HCT116 (cell line): ENCODE data around the gene TRMU. TPM values are rescaled to one million over a fixed set of nuclear protein-coding genes. Genes with fewer than 3 reads are reported as not detected.

Experiments
- ATAC-seq: fragments of 200-7000 bp; cut with Tn5 transposase; 2 replicates; pipeline ENCODE4 v1.9.1; 2020; ENCODE audit warnings: mild to moderate bottlenecking, moderate library complexity
- BruUV-seq: library from RNA; stranded (reverse); fragments of 400-500 nt; replicated peaks from 2 replicates; lab custom pipeline; 2021; lab: Mats Ljungman, UMichigan
- CTCF ChIA-PET: fragments of 300-600 bp; sonication (Branson Sonifier 250); formaldehyde crosslinking; loops from one replicate; lab custom pipeline; 2021; ENCODE audit warnings: antibody characterized with exemption; lab: Charles Lee
- POLR2A ChIA-PET: fragments of 300-600, 350-600 bp; sonication (Branson Sonifier 250); formaldehyde crosslinking; loops from one replicate; lab custom pipeline; 2021; ENCODE audit warnings: antibody characterized with exemption; lab: Charles Lee
- RAD21 ChIA-PET, 2 experiments: fragments of 300-600 bp; sonication (Branson Sonifier 250); formaldehyde crosslinking; loops; one replicate each; lab custom pipeline; 2023; ENCODE audit warnings: low total read pairs in 2 of 2; ENCODE audit not compliant: uncharacterized antibody in 2 of 2, unreplicated experiment in 2 of 2, low non-redundant PET in 1 of 2; lab: Charles Lee
- DNase-seq: peaks from one replicate; pipeline ENCODE4 v3.0.0-alpha.2; 2010; ENCODE audit warnings: low read depth, low spot score
- H2AFZ ChIP-seq: fragments of 200-600 bp; shearing (Covaris generic), sonication (generic); 2 replicates; pipeline ENCODE4 v1.6.1; 2017; ENCODE audit warnings: low read depth, mixed run types, mixed read lengths, antibody characterized with exemption, low read length; ENCODE audit not compliant: poor library complexity, severe bottlenecking
- H3K27ac ChIP-seq: 2 replicates; pipeline ENCODE4 v1.5.1; 2012; ENCODE audit warnings: low read depth, low read length
- H3K27me3 ChIP-seq: fragments of 200-600 bp; sonication (generic); 2 replicates; pipeline ENCODE4 v1.6.1; 2016; ENCODE audit warnings: mixed run types, low read length, mixed read lengths; ENCODE audit not compliant: insufficient read depth
- H3K36me3 ChIP-seq, 2 experiments: fragments of 200-500 bp in 1 of 2; fragments of 200-600 bp in 1 of 2; sonication (Bioruptor generic) in 1 of 2; sonication (generic) in 1 of 2; 2 replicates each; pipeline versions ENCODE4 v1.5.1 to v1.6.1; 2014 to 2016; ENCODE audit warnings: low read length in 2 of 2, inconsistent platforms in 1 of 2, mixed read lengths in 1 of 2, mixed run types in 1 of 2; ENCODE audit not compliant: insufficient read depth in 2 of 2, control insufficient read depth in 1 of 2
- H3K4me1 ChIP-seq, 2 experiments: fragments of 200-600 bp in 1 of 2; sonication (generic) in 1 of 2; 2 replicates each; pipeline versions ENCODE4 v1.5.1 to v1.6.1; 2012 to 2017; ENCODE audit warnings: low read length in 2 of 2, inconsistent platforms in 1 of 2, mild to moderate bottlenecking in 1 of 2, mixed read lengths in 1 of 2, mixed run types in 1 of 2, moderate library complexity in 1 of 2; ENCODE audit not compliant: insufficient read depth in 2 of 2, control insufficient read depth in 1 of 2
- H3K4me2 ChIP-seq: fragments of 200-600 bp; sonication (generic); 2 replicates; pipeline ENCODE4 v1.6.1; 2017; ENCODE audit warnings: mixed run types, low read length, mixed read lengths
- H3K4me3 ChIP-seq, 2 experiments: fragments of 200-600 bp in 1 of 2; sonication (generic) in 1 of 2; replicated peaks in 1 of 2; 2 replicates each; pipeline ENCODE4 v1.5.1; 2011 to 2016; ENCODE audit warnings: low read length in 2 of 2, control low read depth in 1 of 2, low read depth in 1 of 2, mild to moderate bottlenecking in 1 of 2, mixed read lengths in 1 of 2, mixed run types in 1 of 2
- H3K79me2 ChIP-seq: fragments of 200-600 bp; sonication (generic); 2 replicates; pipeline ENCODE4 v1.6.1; 2017; ENCODE audit warnings: mild to moderate bottlenecking, mixed run types, low read length, moderate library complexity, mixed read lengths; ENCODE audit not compliant: insufficient read depth
- H3K9ac ChIP-seq: fragments of 200-600 bp; sonication (generic); 2 replicates; pipeline ENCODE4 v1.6.1; 2016; ENCODE audit warnings: low read length, mixed read lengths
- H3K9me2 ChIP-seq: fragments of 200-600 bp; sonication (generic), shearing (Covaris generic); 2 replicates; pipeline ENCODE4 v1.6.1; 2017; ENCODE audit warnings: mixed run types, mild to moderate bottlenecking, moderate library complexity; ENCODE audit not compliant: insufficient read depth
- H3K9me3 ChIP-seq, 2 experiments: fragments of 200-500 bp in 1 of 2; fragments of 200-600 bp in 1 of 2; sonication (Bioruptor generic) in 1 of 2; sonication (generic) in 1 of 2; 2 replicates each; pipeline ENCODE4 v1.6.1; 2014 to 2017; ENCODE audit warnings: low read length in 2 of 2, mixed read lengths in 2 of 2, inconsistent platforms in 1 of 2, low read depth in 1 of 2, mild to moderate bottlenecking in 1 of 2, mixed run types in 1 of 2, moderate library complexity in 1 of 2; ENCODE audit not compliant: control insufficient read depth in 1 of 2, insufficient read depth in 1 of 2
- H4K20me1 ChIP-seq: fragments of 200-600 bp; sonication (generic), shearing (Covaris generic); 2 replicates; pipeline ENCODE4 v1.6.1; 2017; ENCODE audit warnings: mixed run types, mild to moderate bottlenecking, moderate library complexity; ENCODE audit not compliant: insufficient read depth
- ELF1 ChIP-seq: IDR thresholded peaks from 2 replicates; pipeline ENCODE4 v1.6.1; 2012; ENCODE audit warnings: low read depth, borderline replicate concordance
- RAD21 ChIP-seq: IDR thresholded peaks from 2 replicates; pipeline ENCODE4 v1.6.1; 2012; ENCODE audit warnings: low read depth, mild to moderate bottlenecking
- intact Hi-C: fragments of 100-400 bp; cut with micrococcal nuclease; formaldehyde crosslinking; loops from 2 replicates; pipeline ENCODE4 v1.10.0; 2022
- total RNA-seq: library from RNA; stranded (reverse); gene quantifications from one replicate; pipeline ENCODE4 v1.2.1, GENCODE V29; 2021; ENCODE audit not compliant: unreplicated experiment
- TF ChIP-seq, protein P1 (sequence below): IDR thresholded peaks from 2 replicates; pipeline ENCODE4 v1.6.1; 2011; ENCODE audit warnings: mild to moderate bottlenecking, low read length, moderate library complexity; ENCODE audit not compliant: insufficient replicate concordance; ENCODE audit errors: extremely low read depth
- TF ChIP-seq, protein P2 (sequence below): IDR thresholded peaks from 2 replicates; pipeline ENCODE4 v1.6.1; 2012; ENCODE audit warnings: low read depth

The TRMU gene
- total RNA-seq, 1 experiment from 2014 or later, result 65.4 TPM

DNA sequence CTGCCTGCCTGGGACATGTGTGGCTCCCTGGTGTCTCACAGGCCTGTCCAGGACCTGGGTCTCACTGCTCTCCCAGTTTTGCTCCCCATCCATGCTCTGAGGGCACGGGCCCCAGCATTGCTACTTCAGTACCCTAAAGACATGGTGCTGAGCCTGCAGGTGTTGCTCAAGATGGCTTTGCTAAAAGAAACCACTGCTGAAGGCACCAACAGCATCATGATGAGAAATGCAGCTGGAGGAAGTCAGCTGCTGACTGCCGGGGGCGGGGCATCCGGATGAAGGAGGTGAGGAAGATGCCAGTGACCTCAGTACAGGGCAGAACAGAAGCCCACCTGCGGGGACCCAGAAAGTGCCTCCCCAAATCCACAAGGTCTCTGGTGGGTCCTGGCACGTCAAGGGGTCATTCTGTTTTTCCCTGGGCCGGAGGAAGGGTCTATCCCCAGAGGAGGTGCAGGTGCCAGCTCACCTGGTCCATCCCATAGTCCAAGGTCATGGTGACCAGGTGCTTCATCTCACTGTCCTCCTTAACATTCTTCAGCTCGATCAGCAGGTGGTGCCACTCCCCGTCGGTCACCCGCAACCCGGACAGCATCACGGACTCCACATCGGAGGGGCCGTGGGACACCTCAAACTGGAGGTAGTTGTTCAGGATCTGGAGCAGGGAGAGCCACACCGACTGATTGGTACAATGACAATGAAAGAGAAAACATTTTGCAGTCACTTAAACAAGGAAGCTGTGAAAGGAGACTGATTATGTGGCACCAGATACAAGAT, 63.9 kb downstream of the TRMU start:
- no peak for ATAC-seq
- DNase-seq, result no peak
- POLR2A ChIA-PET, result no interaction called here
- Histone ChIP-seq H3K4me2 (no peak overlapping the region), H3K9ac (no peak overlapping the region), H3K9me3 (no peaks in the 10 kb centered on the region), H2AFZ (no peak overlapping the region), H3K27me3 (no peaks in the 10 kb centered on the region), H3K27ac (no peak overlapping the region), H3K36me3 (no peaks in the 10 kb centered on the region; a peak in 1 of 4 replicates), H3K9me2 (no peaks in the 10 kb centered on the region), H3K4me3 (no peak overlapping the region), H4K20me1 (no peaks in the 10 kb centered on the region), H3K79me2 (no peaks in the 10 kb centered on the region), H3K4me1 (no peaks in the 10 kb centered on the region)
- BruUV-seq, result no TSS peak
- RAD21 ChIA-PET, result no interaction called here
- CTCF ChIA-PET, result no interaction called here
- TF ChIP-seq, protein P1, sequence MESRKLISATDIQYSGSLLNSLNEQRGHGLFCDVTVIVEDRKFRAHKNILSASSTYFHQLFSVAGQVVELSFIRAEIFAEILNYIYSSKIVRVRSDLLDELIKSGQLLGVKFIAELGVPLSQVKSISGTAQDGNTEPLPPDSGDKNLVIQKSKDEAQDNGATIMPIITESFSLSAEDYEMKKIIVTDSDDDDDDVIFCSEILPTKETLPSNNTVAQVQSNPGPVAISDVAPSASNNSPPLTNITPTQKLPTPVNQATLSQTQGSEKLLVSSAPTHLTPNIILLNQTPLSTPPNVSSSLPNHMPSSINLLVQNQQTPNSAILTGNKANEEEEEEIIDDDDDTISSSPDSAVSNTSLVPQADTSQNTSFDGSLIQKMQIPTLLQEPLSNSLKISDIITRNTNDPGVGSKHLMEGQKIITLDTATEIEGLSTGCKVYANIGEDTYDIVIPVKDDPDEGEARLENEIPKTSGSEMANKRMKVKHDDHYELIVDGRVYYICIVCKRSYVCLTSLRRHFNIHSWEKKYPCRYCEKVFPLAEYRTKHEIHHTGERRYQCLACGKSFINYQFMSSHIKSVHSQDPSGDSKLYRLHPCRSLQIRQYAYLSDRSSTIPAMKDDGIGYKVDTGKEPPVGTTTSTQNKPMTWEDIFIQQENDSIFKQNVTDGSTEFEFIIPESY, result no peak
- no peak for TF ChIP-seq ELF1
- TF ChIP-seq RAD21, result peak; percentile 39; the same call in 1 of the 2 replicates
- TF ChIP-seq, protein P2, sequence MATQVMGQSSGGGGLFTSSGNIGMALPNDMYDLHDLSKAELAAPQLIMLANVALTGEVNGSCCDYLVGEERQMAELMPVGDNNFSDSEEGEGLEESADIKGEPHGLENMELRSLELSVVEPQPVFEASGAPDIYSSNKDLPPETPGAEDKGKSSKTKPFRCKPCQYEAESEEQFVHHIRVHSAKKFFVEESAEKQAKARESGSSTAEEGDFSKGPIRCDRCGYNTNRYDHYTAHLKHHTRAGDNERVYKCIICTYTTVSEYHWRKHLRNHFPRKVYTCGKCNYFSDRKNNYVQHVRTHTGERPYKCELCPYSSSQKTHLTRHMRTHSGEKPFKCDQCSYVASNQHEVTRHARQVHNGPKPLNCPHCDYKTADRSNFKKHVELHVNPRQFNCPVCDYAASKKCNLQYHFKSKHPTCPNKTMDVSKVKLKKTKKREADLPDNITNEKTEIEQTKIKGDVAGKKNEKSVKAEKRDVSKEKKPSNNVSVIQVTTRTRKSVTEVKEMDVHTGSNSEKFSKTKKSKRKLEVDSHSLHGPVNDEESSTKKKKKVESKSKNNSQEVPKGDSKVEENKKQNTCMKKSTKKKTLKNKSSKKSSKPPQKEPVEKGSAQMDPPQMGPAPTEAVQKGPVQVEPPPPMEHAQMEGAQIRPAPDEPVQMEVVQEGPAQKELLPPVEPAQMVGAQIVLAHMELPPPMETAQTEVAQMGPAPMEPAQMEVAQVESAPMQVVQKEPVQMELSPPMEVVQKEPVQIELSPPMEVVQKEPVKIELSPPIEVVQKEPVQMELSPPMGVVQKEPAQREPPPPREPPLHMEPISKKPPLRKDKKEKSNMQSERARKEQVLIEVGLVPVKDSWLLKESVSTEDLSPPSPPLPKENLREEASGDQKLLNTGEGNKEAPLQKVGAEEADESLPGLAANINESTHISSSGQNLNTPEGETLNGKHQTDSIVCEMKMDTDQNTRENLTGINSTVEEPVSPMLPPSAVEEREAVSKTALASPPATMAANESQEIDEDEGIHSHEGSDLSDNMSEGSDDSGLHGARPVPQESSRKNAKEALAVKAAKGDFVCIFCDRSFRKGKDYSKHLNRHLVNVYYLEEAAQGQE, result no peak
- intact Hi-C loops, result no loop called here
